HCT116 (cell line): ENCODE measurements around the gene NEUROD6. TPM values are rescaled to one million over a fixed set of nuclear protein-coding genes. Genes with fewer than 3 reads are reported as not detected.

Source experiments
- ATAC-seq: fragments of 200-7000 bp; cut with Tn5 transposase; 2 replicates; pipeline ENCODE4 v1.9.1; 2020; ENCODE audit warnings: mild to moderate bottlenecking, moderate library complexity
- BruUV-seq: library from RNA; stranded (reverse); fragments of 400-500 nt; replicated peaks from 2 replicates; lab custom pipeline; 2021; lab: Mats Ljungman, UMichigan
- CTCF ChIA-PET: fragments of 300-600 bp; sonication (Branson Sonifier 250); formaldehyde crosslinking; loops from one replicate; lab custom pipeline; 2021; ENCODE audit warnings: antibody characterized with exemption; lab: Charles Lee
- POLR2A ChIA-PET: fragments of 300-600, 350-600 bp; sonication (Branson Sonifier 250); formaldehyde crosslinking; loops from one replicate; lab custom pipeline; 2021; ENCODE audit warnings: antibody characterized with exemption; lab: Charles Lee
- RAD21 ChIA-PET, 2 experiments: fragments of 300-600 bp; sonication (Branson Sonifier 250); formaldehyde crosslinking; loops; one replicate each; lab custom pipeline; 2023; ENCODE audit warnings: low total read pairs in 2 of 2; ENCODE audit not compliant: uncharacterized antibody in 2 of 2, unreplicated experiment in 2 of 2, low non-redundant PET in 1 of 2; lab: Charles Lee
- DNase-seq: peaks from one replicate; pipeline ENCODE4 v3.0.0-alpha.2; 2010; ENCODE audit warnings: low read depth, low spot score
- H2AFZ ChIP-seq: fragments of 200-600 bp; shearing (Covaris generic), sonication (generic); 2 replicates; pipeline ENCODE4 v1.6.1; 2017; ENCODE audit warnings: low read depth, mixed run types, mixed read lengths, antibody characterized with exemption, low read length; ENCODE audit not compliant: poor library complexity, severe bottlenecking
- H3K27ac ChIP-seq: 2 replicates; pipeline ENCODE4 v1.5.1; 2012; ENCODE audit warnings: low read depth, low read length
- H3K27me3 ChIP-seq: fragments of 200-600 bp; sonication (generic); 2 replicates; pipeline ENCODE4 v1.6.1; 2016; ENCODE audit warnings: mixed run types, low read length, mixed read lengths; ENCODE audit not compliant: insufficient read depth
- H3K36me3 ChIP-seq, 2 experiments: fragments of 200-500 bp in 1 of 2; fragments of 200-600 bp in 1 of 2; sonication (Bioruptor generic) in 1 of 2; sonication (generic) in 1 of 2; 2 replicates each; pipeline versions ENCODE4 v1.5.1 to v1.6.1; 2014 to 2016; ENCODE audit warnings: low read length in 2 of 2, inconsistent platforms in 1 of 2, mixed read lengths in 1 of 2, mixed run types in 1 of 2; ENCODE audit not compliant: insufficient read depth in 2 of 2, control insufficient read depth in 1 of 2
- H3K4me1 ChIP-seq, 2 experiments: fragments of 200-600 bp in 1 of 2; sonication (generic) in 1 of 2; 2 replicates each; pipeline versions ENCODE4 v1.5.1 to v1.6.1; 2012 to 2017; ENCODE audit warnings: low read length in 2 of 2, inconsistent platforms in 1 of 2, mild to moderate bottlenecking in 1 of 2, mixed read lengths in 1 of 2, mixed run types in 1 of 2, moderate library complexity in 1 of 2; ENCODE audit not compliant: insufficient read depth in 2 of 2, control insufficient read depth in 1 of 2
- H3K4me2 ChIP-seq: fragments of 200-600 bp; sonication (generic); 2 replicates; pipeline ENCODE4 v1.6.1; 2017; ENCODE audit warnings: mixed run types, low read length, mixed read lengths
- H3K4me3 ChIP-seq, 2 experiments: fragments of 200-600 bp in 1 of 2; sonication (generic) in 1 of 2; replicated peaks in 1 of 2; 2 replicates each; pipeline ENCODE4 v1.5.1; 2011 to 2016; ENCODE audit warnings: low read length in 2 of 2, control low read depth in 1 of 2, low read depth in 1 of 2, mild to moderate bottlenecking in 1 of 2, mixed read lengths in 1 of 2, mixed run types in 1 of 2
- H3K79me2 ChIP-seq: fragments of 200-600 bp; sonication (generic); 2 replicates; pipeline ENCODE4 v1.6.1; 2017; ENCODE audit warnings: mild to moderate bottlenecking, mixed run types, low read length, moderate library complexity, mixed read lengths; ENCODE audit not compliant: insufficient read depth
- H3K9ac ChIP-seq: fragments of 200-600 bp; sonication (generic); 2 replicates; pipeline ENCODE4 v1.6.1; 2016; ENCODE audit warnings: low read length, mixed read lengths
- H3K9me2 ChIP-seq: fragments of 200-600 bp; sonication (generic), shearing (Covaris generic); 2 replicates; pipeline ENCODE4 v1.6.1; 2017; ENCODE audit warnings: mixed run types, mild to moderate bottlenecking, moderate library complexity; ENCODE audit not compliant: insufficient read depth
- H3K9me3 ChIP-seq, 2 experiments: fragments of 200-500 bp in 1 of 2; fragments of 200-600 bp in 1 of 2; sonication (Bioruptor generic) in 1 of 2; sonication (generic) in 1 of 2; 2 replicates each; pipeline ENCODE4 v1.6.1; 2014 to 2017; ENCODE audit warnings: low read length in 2 of 2, mixed read lengths in 2 of 2, inconsistent platforms in 1 of 2, low read depth in 1 of 2, mild to moderate bottlenecking in 1 of 2, mixed run types in 1 of 2, moderate library complexity in 1 of 2; ENCODE audit not compliant: control insufficient read depth in 1 of 2, insufficient read depth in 1 of 2
- H4K20me1 ChIP-seq: fragments of 200-600 bp; sonication (generic), shearing (Covaris generic); 2 replicates; pipeline ENCODE4 v1.6.1; 2017; ENCODE audit warnings: mixed run types, mild to moderate bottlenecking, moderate library complexity; ENCODE audit not compliant: insufficient read depth
- CEBPB ChIP-seq: IDR thresholded peaks from 2 replicates; pipeline ENCODE4 v1.6.1; 2012; ENCODE audit warnings: low read depth
- CTCF ChIP-seq, 3 experiments: fragments of 200-600 bp in 1 of 3; sonication (generic) in 1 of 3; IDR thresholded peaks in 2 of 3; conservative IDR thresholded peaks in 1 of 3; 2 replicates each; pipeline ENCODE4 v1.5.1; 2012 to 2017; ENCODE audit warnings: low read depth in 2 of 3, low read length in 2 of 3, antibody characterized with exemption in 1 of 3, borderline replicate concordance in 1 of 3, control low read depth in 1 of 3, mild to moderate bottlenecking in 1 of 3, mixed read lengths in 1 of 3, mixed run types in 1 of 3, moderate library complexity in 1 of 3; ENCODE audit not compliant: insufficient read depth in 1 of 3
- EGR1 ChIP-seq: IDR thresholded peaks from 2 replicates; pipeline ENCODE4 v1.6.1; 2012; ENCODE audit warnings: low read depth
- EZH2 ChIP-seq: fragments of 200-600 bp; sonication (generic); IDR thresholded peaks from 2 replicates; pipeline ENCODE4 v1.6.1; 2017; ENCODE audit warnings: antibody characterized with exemption, mixed run types
- EZH2phosphoT487 ChIP-seq: fragments of 200-600 bp; IDR thresholded peaks from 2 replicates; pipeline ENCODE4 v1.6.1; 2018; ENCODE audit warnings: antibody characterized with exemption, borderline replicate concordance
- FOSL1 ChIP-seq: IDR thresholded peaks from 2 replicates; pipeline ENCODE4 v1.6.1; 2012; ENCODE audit warnings: low read depth
- JUND ChIP-seq: IDR thresholded peaks from 2 replicates; pipeline ENCODE4 v1.6.1; 2012
- MAX ChIP-seq: IDR thresholded peaks from 2 replicates; pipeline ENCODE4 v1.6.1; 2012
- POLR2AphosphoS5 ChIP-seq: IDR thresholded peaks from 2 replicates; pipeline ENCODE4 v1.6.1; 2011; ENCODE audit warnings: mild to moderate bottlenecking, low read depth, low read length, moderate library complexity
- RAD21 ChIP-seq: IDR thresholded peaks from 2 replicates; pipeline ENCODE4 v1.6.1; 2012; ENCODE audit warnings: low read depth, mild to moderate bottlenecking
- SP1 ChIP-seq: IDR thresholded peaks from 2 replicates; pipeline ENCODE4 v1.6.1; 2012; ENCODE audit warnings: low read depth
- SRF ChIP-seq: IDR thresholded peaks from 2 replicates; pipeline ENCODE4 v1.6.1; 2012; ENCODE audit warnings: low read depth
- TCF7L2 ChIP-seq: IDR thresholded peaks from 2 replicates; pipeline ENCODE4 v1.7.0; 2011; ENCODE audit warnings: borderline replicate concordance, inconsistent platforms; ENCODE audit not compliant: insufficient read depth, insufficient read length; ENCODE audit errors: extremely low read depth
- YY1 ChIP-seq: IDR thresholded peaks from 2 replicates; pipeline ENCODE4 v1.6.1; 2011; ENCODE audit warnings: low read length, low read depth, moderate library complexity, mild to moderate bottlenecking; ENCODE audit not compliant: insufficient replicate concordance; ENCODE audit errors: extremely low read depth
- ZBTB33 ChIP-seq: IDR thresholded peaks from 2 replicates; pipeline ENCODE4 v1.6.1; 2011; ENCODE audit warnings: mild to moderate bottlenecking, low read length, moderate library complexity; ENCODE audit not compliant: insufficient replicate concordance; ENCODE audit errors: extremely low read depth
- ZFX ChIP-seq: fragments of 450-650 bp; IDR thresholded peaks from 2 replicates; pipeline ENCODE4 v1.6.1; 2017
- ZNF274 ChIP-seq: fragments of 200-500 bp; sonication (Bioruptor generic); IDR thresholded peaks from 2 replicates; pipeline ENCODE4 v1.6.1; 2014; ENCODE audit warnings: mild to moderate bottlenecking, low read depth, low read length, inconsistent platforms
- intact Hi-C: fragments of 100-400 bp; cut with micrococcal nuclease; formaldehyde crosslinking; loops from 2 replicates; pipeline ENCODE4 v1.10.0; 2022
- total RNA-seq: library from RNA; stranded (reverse); gene quantifications from one replicate; pipeline ENCODE4 v1.2.1, GENCODE V29; 2021; ENCODE audit not compliant: unreplicated experiment
- TF ChIP-seq, protein P1 (sequence below): IDR thresholded peaks from 2 replicates; pipeline ENCODE4 v1.6.1; 2012
- TF ChIP-seq, protein P2 (sequence below): IDR thresholded peaks from 2 replicates; pipeline ENCODE4 v1.6.1; 2012; ENCODE audit warnings: low read depth

NEUROD6 gene
- total RNA-seq, 1 experiment from 2014 or later: not detected

- no peaks in the 10 kb centered on the region for H3K9me2 ChIP-seq
Observed at GRCh38 chr7:31345421-31345820, 4.9 kb upstream of the NEUROD6 start.

More at GRCh38 chr7:31345421-31345820, 4.9 kb upstream of the NEUROD6 start:
- no peaks in the 10 kb centered on the region for H3K4me1 ChIP-seq
- ChIA-PET CTCF (no interaction called here), POLR2A (no interaction called here), RAD21 (no interaction called here)
- H3K36me3 ChIP-seq: no peaks in the 10 kb centered on the region
- no peaks in the 10 kb centered on the region for H3K9me3 ChIP-seq
- ATAC-seq (no peak), DNase-seq (no peak)
- BruUV-seq: no TSS peak
- H4K20me1 ChIP-seq: no peaks in the 10 kb centered on the region
- no peak overlapping the region for H2AFZ ChIP-seq
- intact Hi-C loops: no loop called here
- H3K4me3 ChIP-seq: no peak overlapping the region
- H3K9ac ChIP-seq: no peak overlapping the region
- H3K79me2 ChIP-seq: no peaks in the 10 kb centered on the region
- H3K4me2 ChIP-seq: no peak overlapping the region
- no peak for TF ChIP-seq JUND
- no peak for TF ChIP-seq TCF7L2
- TF ChIP-seq ZNF274: no peak
- TF ChIP-seq, protein P1, sequence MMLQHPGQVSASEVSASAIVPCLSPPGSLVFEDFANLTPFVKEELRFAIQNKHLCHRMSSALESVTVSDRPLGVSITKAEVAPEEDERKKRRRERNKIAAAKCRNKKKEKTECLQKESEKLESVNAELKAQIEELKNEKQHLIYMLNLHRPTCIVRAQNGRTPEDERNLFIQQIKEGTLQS: no peak
- TF ChIP-seq POLR2AphosphoS5: no peak
- no peak for TF ChIP-seq SP1
- TF ChIP-seq RAD21: no peak
- TF ChIP-seq MAX: no peak
- TF ChIP-seq FOSL1: no peak
- no peak for TF ChIP-seq CEBPB
- no peak for TF ChIP-seq ZFX
- TF ChIP-seq SRF: no peak
- TF ChIP-seq EZH2: no peak
- no peak for TF ChIP-seq EZH2phosphoT487
- TF ChIP-seq ZBTB33: no peak
- no peak for TF ChIP-seq YY1
- no peak for TF ChIP-seq EGR1
- TF ChIP-seq, protein P2, sequence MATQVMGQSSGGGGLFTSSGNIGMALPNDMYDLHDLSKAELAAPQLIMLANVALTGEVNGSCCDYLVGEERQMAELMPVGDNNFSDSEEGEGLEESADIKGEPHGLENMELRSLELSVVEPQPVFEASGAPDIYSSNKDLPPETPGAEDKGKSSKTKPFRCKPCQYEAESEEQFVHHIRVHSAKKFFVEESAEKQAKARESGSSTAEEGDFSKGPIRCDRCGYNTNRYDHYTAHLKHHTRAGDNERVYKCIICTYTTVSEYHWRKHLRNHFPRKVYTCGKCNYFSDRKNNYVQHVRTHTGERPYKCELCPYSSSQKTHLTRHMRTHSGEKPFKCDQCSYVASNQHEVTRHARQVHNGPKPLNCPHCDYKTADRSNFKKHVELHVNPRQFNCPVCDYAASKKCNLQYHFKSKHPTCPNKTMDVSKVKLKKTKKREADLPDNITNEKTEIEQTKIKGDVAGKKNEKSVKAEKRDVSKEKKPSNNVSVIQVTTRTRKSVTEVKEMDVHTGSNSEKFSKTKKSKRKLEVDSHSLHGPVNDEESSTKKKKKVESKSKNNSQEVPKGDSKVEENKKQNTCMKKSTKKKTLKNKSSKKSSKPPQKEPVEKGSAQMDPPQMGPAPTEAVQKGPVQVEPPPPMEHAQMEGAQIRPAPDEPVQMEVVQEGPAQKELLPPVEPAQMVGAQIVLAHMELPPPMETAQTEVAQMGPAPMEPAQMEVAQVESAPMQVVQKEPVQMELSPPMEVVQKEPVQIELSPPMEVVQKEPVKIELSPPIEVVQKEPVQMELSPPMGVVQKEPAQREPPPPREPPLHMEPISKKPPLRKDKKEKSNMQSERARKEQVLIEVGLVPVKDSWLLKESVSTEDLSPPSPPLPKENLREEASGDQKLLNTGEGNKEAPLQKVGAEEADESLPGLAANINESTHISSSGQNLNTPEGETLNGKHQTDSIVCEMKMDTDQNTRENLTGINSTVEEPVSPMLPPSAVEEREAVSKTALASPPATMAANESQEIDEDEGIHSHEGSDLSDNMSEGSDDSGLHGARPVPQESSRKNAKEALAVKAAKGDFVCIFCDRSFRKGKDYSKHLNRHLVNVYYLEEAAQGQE: no peak
- TF ChIP-seq CTCF (IDR thresholded peaks at IDR 0.05 in 2 of 3, conservative IDR thresholded peaks at IDR 0.05 in 1 of 3; ENCODE audit: borderline replicate concordance in 1 of 3, insufficient read depth in 1 of 3, low read depth in 2 of 3, low read length in 2 of 3): no peak
- no peak overlapping the region for H3K27ac ChIP-seq
- H3K27me3 ChIP-seq: peaks cover 24% of the 10 kb centered on the region
